Measurements from ENCODE around the gene ZNF485. TPM values are rescaled to one million over a fixed set of nuclear protein-coding genes. Genes with fewer than 3 reads are reported as not detected.

ZNF485 gene
- total and polyA plus RNA-seq, 9 donors: 2.0 to 8.3 (median 4.1) TPM

DNA sequence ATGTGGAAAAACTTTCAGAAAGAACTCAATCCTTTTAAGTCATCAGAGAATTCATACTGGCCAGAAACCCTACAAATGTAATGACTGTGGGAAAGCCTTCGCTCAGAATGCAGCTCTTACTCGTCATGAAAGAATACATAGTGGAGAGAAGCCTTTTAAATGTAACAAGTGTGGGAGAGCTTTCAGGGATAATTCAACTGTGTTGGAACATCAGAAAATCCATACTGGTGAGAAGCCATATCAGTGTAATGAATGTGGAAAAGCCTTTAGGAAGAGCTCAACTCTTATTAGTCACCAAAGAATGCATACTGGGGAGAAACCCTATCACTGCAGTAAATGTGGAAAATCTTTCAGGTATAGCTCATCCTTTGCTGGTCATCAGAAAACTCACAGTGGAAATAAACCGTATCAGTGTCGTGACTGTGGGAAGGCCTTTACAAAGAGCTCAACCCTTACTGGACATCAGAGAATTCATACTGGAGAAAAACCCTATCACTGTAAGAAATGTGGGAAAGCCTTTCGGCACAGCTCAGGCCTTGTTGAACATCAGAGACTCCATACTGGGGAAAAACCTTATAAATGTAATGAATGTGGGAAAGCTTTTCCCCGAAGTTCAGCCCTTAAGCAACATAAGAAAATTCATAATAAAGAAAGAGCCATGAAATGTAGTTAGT is 10.6 kb downstream of the ZNF485 start:
- DNase-seq: no peak
- TF ChIP-seq EP300 (IDR thresholded peaks at IDR 0.05) (no peak), POLR2A (IDR thresholded peaks at IDR 0.05) (no peak)
- TF ChIP-seq, protein P1, sequence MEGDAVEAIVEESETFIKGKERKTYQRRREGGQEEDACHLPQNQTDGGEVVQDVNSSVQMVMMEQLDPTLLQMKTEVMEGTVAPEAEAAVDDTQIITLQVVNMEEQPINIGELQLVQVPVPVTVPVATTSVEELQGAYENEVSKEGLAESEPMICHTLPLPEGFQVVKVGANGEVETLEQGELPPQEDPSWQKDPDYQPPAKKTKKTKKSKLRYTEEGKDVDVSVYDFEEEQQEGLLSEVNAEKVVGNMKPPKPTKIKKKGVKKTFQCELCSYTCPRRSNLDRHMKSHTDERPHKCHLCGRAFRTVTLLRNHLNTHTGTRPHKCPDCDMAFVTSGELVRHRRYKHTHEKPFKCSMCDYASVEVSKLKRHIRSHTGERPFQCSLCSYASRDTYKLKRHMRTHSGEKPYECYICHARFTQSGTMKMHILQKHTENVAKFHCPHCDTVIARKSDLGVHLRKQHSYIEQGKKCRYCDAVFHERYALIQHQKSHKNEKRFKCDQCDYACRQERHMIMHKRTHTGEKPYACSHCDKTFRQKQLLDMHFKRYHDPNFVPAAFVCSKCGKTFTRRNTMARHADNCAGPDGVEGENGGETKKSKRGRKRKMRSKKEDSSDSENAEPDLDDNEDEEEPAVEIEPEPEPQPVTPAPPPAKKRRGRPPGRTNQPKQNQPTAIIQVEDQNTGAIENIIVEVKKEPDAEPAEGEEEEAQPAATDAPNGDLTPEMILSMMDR (IDR thresholded peaks at IDR 0.05): no peak
- no peak overlapping the region for H3K27ac ChIP-seq
- intact Hi-C loops (cut with DNase I): no loop called here
- no peaks in the 10 kb centered on the region for H3K27me3 ChIP-seq
- H3K9me3 ChIP-seq: peaks cover 0 to 9% of the 10 kb centered on the region in 2 donors
- WGBS, 3 donors: 86 to 97% (median 91%) methylated on average over 6 of the region's 6 CpGs
- H3K4me3 ChIP-seq: no peak overlapping the region
- H3K36me3 ChIP-seq: no peaks in the 10 kb centered on the region
- no peaks in the 10 kb centered on the region for H3K4me1 ChIP-seq (ENCODE audit: insufficient read depth)

GRCh38 chr10:43619368-43619767 is 13.1 kb downstream of the ZNF485 start:
- WGBS, 3 donors: 91 to 98% (median 95%) methylated on average over 2 of the region's 2 CpGs

DNA sequence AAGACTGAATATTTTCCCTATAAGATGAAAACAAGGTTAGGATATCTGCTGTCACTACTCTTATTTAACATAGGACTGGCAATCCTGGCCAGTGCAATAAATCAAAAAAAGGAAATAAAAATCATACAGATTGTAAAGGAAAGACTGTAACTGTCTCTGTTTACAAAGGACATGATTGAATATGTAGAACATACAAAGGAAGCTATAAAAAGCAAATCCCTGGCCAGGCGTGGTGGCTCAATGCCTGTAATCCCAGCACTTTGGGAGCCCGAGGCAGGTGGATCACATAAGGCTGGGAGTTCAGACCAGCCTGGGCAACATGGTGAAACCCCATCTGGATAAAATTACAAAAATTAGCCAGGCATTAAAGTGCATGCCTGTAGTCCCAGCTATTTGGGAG is 15.8 kb downstream of the ZNF485 start:
- TF ChIP-seq POLR2A (IDR thresholded peaks at IDR 0.05): no peak
- no peak for TF ChIP-seq EP300 (IDR thresholded peaks at IDR 0.05)
- TF ChIP-seq, protein P1 (IDR thresholded peaks at IDR 0.05): no peak
- Histone ChIP-seq H3K4me1 (ENCODE audit: insufficient read depth) (no peaks in the 10 kb centered on the region), H3K27me3 (no peaks in the 10 kb centered on the region), H3K4me3 (no peak overlapping the region), H3K27ac (no peak overlapping the region), H3K36me3 (no peaks in the 10 kb centered on the region), H3K9me3 (peaks cover 0 to under 1% of the 10 kb centered on the region in 2 donors)
- WGBS, 3 donors: 69 to 84% (median 83%) methylated on average over 2 of the region's 2 CpGs
- intact Hi-C loops (cut with DNase I): no loop called here
- no peak for DNase-seq

More at GRCh38 chr10:43619368-43619767, 13.1 kb downstream of the ZNF485 start:
- Histone ChIP-seq H3K4me1 (ENCODE audit: insufficient read depth) (no peaks in the 10 kb centered on the region), H3K27ac (no peak overlapping the region), H3K9me3 (peaks cover 0 to 9% of the 10 kb centered on the region in 2 donors), H3K4me3 (no peak overlapping the region), H3K27me3 (no peaks in the 10 kb centered on the region), H3K36me3 (no peaks in the 10 kb centered on the region)
- intact Hi-C loops (cut with DNase I): no loop called here
- TF ChIP-seq EP300 (IDR thresholded peaks at IDR 0.05) (no peak), POLR2A (IDR thresholded peaks at IDR 0.05) (no peak)
- TF ChIP-seq, protein P1 (IDR thresholded peaks at IDR 0.05): no peak
- DNase-seq: no peak

- no peak for DNase-seq
- no peaks in the 10 kb centered on the region for H3K9me3 ChIP-seq
- TF ChIP-seq EP300 (IDR thresholded peaks at IDR 0.05) (no peak), POLR2A (IDR thresholded peaks at IDR 0.05) (no peak)
- TF ChIP-seq, protein P1 (IDR thresholded peaks at IDR 0.05): no peak
- intact Hi-C loops (cut with DNase I): no loop called here
- H3K4me1 ChIP-seq (ENCODE audit: insufficient read depth): no peaks in the 10 kb centered on the region
- H3K27ac ChIP-seq: no peak overlapping the region
- H3K36me3 ChIP-seq: no peaks in the 10 kb centered on the region
- no peaks in the 10 kb centered on the region for H3K27me3 ChIP-seq
- H3K4me3 ChIP-seq: no peak overlapping the region
- WGBS, 3 donors: 25 to 44% (median 33%) methylated on average over 3 of the region's 3 CpGs
Observed at GRCh38 chr10:43623351-43623750, 17.1 kb downstream of the ZNF485 start.

Measured in ovary (tissue), 9 donors.